Stimulated activated CD8-positive, alpha-beta memory T cell treated with anti-CD3 and anti-CD28 coated beads, Interleukin-7, amount 100 ng/mL, for 1 hour (primary cell): Measurements from ENCODE around the gene SRRD.
"Not testable (repeated sequence)": the region's sequence is repeated elsewhere in the genome, so short reads cannot be mapped to it uniquely, and the experiment has no call there.

ENCODE experiments used
- DNase-seq, 2 donors: peaks; one replicate each; pipeline ENCODE4 v3.0.0-alpha.2; 2020; ENCODE audit warnings: low read depth in 2 of 2

Gene SRRD

DNA sequence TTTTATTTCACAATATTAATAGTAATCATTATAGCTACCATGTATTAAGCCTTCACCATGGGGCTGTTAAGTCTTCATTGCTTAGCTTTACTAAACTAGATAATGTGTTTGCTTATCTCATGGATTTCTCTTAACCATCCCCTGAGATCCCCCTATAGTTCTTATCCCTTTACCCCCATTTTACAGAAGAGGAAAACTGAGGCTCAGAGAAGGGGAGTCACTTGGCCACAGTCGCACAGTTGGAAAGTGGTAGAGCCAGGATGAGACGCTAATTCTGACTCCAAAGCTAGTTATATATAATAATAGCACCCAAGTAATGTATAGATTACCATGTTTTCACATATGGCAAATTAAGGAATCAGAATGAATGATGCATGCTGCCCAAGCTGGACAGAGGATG is 38.3 kb downstream of the SRRD start:
- no peak for DNase-seq

DNA sequence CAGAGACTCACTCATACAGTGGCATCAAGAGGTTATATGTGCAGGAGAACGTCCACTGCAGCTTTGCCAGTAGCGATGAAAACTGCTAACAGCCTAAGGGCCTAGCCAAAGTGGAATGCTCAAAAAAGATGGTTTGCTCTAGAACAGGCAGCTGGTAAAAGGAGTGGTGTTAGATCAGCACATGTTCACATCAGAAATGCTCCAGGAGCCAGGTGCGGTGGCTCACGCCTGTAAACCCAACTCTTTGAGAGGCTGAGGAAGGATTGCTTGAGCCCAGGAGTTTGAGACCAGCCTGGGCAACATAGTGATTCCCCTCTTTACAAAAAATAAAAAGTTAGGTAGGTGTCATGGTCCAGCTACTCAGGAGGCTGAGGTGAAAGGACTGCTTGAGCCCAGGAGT is 38.9 kb downstream of the SRRD start:
- DNase-seq: no peak

DNA sequence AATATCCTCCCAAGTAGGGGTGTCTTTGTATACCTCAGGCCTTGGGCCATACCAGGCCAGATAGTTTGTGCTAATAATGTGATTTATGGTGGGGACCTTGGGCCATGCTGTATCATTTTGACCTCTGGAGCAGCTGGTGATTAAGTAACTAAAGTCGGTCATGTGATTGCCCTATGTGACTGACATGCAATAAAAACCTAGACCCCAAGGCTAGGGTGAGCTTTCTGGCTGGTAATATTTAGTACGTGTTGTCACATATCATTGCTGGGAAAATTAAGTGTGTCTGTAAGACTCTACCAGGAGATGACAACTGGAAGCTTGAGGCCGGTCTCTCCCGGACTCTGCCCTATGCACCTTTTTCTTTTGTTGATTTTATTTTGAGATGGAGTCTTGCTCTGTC is 41.2 kb downstream of the SRRD start:
- DNase-seq: no peak

DNA sequence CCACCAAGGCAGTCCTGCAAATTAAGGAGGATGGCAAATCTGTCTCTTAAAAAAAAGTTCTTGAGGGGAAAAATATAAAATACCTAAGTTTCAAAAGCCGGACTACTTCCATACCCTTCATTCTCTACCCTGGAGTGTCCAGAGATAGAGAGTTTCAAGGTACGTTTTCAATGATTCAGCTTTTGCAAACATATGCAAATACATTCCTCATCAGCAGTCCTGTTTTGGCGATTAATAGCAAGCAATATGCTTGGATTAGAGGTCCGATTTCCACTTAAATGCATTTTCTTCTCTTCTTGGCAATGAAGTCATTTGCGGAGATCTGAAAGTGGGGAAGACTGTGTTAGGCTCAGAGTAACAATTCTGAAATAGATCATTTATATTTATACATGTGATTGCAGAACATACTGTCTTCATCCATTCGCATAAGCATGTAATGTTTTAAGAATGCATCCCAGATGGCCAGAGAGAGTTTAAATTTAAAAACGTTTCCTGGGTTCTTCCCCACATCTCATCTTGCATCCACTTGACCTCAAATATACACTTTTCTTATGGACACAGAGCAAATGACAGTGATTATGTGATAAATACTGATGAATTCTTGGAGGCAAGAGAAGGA is 42.4 kb downstream of the SRRD start:
- DNase-seq: no peak

DNA sequence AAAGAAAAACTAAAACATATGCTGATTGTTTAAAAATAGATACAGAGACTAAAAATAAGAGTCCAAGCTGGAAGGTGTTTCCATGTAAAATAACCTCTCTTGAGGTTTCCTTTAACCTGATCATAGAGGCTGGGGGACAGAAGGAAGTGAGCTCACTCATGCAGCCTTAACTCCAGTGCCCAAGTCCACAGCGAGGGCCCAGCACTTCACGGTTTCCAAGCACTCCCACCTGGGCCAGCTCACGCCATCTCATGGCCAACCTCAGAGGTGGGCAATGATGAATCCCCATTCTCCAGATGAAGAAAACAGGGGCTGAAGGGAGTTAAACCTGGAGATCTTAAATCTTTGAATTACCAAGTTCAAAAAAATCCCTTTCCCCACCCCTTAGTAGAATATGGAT is 43.5 kb downstream of the SRRD start:
- DNase-seq: no peak

DNA sequence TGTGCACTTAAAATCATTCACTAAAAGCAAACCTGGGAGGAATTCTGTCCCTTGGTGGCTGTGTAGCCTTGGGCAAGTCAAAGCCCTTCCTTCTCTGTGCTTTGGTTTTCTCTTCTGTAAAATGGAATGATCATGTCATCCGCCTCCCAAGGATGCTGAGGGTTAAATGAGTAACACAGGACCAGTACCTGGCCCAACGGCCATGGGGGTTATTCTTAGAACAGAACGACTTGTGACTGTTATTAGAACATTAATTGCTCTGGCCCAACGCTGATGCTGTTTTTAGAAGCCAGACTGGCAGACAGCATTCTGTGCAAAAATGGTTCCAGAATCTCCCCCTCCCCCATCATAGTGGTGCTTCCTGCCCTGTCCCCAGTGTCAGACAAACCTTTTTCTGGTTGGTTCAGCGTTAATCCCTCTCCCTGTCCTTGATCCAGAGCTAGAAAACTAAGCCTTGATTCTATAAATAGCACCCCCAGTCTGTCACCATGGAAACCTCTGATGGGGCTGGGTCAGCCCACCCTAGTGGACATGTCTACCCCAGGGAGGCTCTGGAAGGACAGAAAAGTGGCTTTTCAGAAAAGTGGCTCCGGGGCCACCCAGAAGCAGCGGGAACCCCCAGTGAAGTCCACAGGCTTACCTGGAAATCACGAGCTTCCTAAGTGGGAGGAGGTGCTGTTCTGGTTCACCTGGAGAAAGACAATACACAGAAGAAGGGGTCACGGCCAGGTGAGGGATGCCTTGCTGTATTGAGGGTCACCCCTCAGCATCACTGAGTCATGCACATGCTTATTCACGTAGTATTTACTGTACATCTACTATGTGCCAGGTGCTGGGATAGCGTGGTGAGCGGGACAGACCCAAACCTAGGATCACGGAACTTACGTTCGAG is 44.1 kb downstream of the SRRD start:
- no peak for DNase-seq

DNA sequence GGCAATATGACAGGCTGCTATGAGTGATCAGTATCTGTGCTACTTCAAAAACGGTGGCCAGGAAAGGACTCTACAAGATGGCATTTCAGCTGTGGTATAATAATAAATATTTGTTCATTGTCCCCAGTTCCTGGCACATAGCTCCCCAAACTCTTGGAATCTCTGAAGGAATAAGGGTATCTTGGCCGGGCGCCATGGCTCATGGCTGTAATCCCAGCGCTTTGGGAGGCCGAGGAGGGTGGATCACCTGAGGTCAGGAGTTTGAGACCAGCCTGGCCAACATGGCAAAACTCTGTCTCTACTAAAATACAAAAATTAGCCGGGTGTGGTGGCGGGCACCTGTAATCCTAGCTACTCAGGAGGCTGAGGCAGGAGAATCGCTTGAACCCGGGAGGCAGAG is 44.8 kb downstream of the SRRD start:
- not testable (repeated sequence) for DNase-seq

DNA sequence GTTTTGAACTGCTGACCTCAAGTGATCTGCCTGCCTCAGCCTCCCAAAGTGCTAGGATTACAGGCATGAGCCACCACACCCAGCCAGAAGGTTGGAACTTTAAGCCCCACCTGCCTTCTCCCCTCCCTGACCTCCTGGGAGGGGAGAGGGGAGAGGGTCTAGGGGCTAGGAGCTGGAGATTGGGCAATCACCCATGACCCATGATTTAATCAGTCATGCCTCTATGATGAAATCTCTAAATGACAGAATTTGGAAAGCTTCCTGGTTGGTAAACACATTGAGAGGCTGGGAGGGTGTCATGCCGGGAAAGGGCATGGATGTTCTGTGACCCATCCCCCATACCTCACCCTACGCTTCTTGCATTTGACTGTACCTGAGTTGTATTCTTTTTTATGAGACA is 45.7 kb downstream of the SRRD start:
- DNase-seq: no peak

DNA sequence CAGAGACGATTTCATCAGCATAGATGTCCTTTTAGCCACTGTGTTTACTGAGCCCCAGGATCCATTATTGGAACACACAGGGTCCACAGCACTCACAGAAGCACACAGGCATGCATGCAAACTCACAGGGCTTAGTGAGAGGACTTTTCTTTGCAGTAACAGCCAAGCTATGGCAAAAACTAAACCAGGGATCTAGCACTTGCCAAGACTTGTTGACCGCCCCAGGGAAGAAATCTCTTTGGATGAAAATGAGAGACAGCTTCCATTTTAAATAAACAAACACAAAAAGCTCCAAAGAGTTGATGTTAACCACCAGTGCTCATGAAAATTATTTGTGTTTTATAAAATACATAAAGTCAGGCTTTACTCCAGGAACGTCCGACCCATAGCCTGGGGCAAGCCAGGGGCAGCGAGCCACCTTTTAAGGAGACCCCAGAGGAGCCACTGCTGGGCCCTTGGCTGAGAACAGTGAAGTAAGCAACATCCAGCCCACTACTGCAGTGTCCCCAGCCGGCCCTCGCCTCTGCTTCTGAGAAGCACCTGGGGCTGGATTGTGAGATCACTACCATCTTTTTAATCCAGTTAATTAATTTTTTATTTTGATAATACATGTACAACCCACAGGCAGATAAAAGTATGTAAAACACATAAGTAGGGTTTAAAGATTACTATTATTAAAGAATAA is 50.6 kb downstream of the SRRD start:
- no peak for DNase-seq

DNA sequence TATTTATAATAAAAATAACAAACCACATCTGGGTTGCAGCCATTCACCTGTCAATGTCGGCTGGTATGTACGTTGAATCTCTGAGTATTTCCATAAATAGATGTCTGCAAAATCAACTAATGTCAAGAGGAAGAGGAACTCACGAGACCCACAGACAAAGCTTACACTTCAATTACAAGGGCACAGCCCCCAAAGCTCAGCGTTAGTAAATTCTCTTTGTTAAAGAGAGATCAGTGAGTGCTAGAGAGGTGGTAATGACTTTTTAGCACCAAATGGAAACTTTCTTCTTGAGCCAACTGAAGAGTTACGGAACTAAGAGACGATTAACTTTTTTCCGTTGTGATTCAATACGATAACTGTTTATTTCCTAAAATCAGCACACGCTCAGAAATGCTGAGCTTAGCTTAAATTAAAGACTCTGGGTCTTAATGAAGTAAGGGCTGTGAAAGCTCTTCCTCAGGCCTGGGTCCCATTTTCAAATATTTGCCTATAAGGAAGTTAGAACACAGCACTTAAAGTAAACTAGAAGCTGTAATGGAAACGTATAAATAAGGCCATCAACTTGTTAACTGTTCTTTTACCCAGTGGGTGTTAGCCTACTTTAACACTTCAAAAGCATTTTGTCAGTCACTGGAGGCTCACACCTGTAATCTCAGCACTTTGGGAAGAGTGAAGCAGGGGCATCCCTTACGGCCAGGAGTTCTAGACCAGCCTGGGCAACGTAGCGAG is 51.4 kb downstream of the SRRD start:
- DNase-seq: no peak

DNA sequence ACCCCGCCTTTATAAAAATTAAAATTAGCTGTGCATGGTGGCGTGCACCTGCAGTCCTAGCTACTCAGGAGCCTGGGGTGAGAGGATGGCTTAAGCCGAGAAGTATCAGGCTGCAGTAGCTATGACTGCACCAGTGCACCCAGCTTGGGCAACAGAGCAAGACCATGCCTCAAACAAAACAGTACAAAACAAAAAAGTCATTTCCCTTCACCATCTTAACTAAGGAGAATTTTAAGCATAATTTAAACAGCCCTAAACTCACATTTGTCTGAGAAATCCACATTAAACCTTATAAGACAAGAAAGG is 51.9 kb downstream of the SRRD start:
- DNase-seq: no peak

DNA sequence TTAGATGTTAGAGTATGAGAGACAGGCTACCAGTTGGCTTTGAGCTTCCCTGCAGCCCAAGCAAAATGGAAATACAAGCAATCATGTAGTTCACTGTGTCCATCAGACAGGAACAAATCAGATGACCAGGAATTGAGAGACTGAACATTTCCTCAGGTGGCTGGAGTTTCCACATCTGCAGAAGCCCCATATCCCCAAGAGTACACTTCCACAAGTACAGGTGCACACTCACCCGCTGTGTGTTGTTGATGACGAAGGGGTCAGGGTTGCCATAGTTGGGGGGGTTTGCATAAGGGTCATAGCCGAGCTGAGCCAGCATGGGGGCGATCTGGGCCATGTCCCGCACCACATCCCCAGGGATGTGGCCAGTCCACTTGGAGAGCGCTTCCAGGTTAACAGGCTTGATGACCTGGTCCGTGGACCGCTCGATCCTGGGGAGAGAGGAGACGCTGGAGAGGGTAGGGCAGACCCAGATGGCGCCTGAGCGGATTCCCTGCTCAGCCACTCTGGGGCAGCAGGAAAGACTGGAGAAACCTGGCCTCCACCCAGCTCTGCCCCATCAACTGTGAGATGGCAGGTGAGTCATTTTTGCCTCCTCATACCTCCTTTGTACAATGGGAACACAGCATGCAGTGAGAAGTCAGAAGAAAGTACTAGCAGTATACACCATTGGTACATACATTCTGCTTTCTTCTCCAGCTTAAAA is 52.5 kb downstream of the SRRD start:
- DNase-seq: no peak

DNA sequence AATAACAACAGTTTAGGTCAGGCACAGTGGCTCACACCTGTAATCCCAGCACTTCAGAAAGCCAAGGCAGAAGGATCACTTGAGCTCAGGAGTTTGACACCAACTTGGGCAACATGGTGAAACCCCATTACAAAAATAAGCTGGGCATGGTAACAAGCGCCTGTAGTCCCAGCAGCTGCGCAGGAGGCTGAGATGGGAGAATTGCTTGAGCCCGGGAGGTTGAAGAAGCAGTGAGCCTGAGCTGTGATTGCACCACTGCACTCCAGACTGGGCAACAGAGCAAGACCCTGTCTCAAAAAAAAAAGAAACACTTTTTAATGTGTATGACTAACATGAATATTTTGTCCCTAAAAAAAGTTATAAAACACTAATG is 53.1 kb downstream of the SRRD start:
- DNase-seq: no peak

DNA sequence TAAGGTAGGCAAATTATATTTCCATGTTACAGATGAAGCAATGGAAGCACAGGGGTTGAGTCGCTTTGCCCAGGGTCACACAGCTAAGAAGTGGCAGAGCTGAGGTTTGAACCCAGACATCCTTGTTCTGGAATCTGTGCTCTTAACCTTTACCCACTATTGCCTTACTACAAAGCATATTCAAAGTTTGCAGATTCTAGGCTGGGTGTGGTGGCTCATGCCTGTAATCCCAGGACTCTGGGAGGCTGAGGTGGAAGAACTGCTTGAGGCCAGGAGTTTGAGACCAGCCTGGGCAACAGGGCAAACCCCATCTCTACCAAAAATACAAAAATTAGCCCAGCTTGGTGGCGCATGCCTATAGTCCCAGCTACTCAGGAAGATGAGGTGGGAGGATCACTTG is 56.4 kb downstream of the SRRD start:
- DNase-seq: no peak

DNA sequence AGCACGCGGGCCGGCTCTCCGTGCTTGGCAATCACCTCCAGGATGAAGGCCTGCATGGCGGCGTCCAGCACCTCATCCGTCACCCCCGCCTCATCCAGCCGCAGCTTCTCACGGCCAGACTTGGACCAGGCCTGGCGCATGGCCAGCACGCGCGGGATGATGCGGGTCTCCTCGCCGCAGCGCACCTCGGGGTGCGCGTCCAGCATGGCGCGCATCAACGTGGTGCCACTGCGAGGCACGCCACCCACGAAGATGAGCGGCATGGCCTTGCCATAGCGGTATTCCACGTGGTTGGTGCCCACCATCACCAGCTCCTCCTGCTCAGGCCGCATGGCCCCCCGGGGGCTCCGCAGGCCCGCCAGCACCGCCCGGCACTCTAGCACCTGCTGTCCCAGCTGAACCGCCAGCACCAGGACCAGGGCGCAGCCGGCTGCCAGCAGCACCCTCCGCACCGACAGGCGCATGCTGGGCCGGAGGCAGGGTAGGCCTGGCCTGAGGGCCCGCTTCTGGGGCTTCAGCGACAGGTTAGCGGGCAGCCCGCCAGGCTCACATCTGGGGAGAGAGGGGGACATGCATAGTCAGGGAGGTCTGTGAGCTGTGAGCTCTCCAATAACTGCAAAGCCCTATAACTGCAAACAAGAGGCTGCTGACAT is 57.6 kb downstream of the SRRD start:
- DNase-seq: no peak

DNA sequence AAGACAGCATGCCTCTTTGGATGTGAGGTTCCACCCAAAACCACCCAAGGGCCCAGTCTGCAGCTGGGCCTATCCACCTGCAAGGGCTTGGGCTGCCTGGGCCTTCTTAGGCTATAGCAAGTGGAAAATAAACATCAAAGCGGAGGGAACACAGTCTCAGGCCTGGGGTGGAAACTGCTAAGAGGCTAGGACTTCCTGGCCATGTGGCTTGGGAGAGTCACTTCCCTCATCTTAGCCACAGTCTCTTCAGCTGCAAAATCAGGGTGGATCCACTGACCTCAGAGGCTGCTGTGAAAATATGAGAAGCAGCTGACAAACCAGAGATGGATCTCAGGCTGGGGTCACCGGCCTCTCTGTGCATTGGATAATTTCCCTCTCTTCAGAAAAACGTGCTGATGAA is 59.2 kb downstream of the SRRD start:
- no peak for DNase-seq
